GM18951 (cell line): ENCODE data around the gene MEIOB.

Source experiments
- POLR2A ChIP-seq: IDR thresholded peaks from 4 replicates; pipeline ENCODE4 v1.6.1; 2011; ENCODE audit warnings: mild to moderate bottlenecking; ENCODE audit not compliant: insufficient read length, insufficient read depth; ENCODE audit errors: extremely low read depth
- in situ Hi-C: fragments of 300-500 bp; cut with MboI; formaldehyde crosslinking; loops from one replicate; pipeline ENCODE4 v1.12.0; 2022; ENCODE audit warnings: low sequenced_read_pairs, mixed read lengths, inconsistent platforms; ENCODE audit not compliant: unreplicated experiment

Gene MEIOB

DNA sequence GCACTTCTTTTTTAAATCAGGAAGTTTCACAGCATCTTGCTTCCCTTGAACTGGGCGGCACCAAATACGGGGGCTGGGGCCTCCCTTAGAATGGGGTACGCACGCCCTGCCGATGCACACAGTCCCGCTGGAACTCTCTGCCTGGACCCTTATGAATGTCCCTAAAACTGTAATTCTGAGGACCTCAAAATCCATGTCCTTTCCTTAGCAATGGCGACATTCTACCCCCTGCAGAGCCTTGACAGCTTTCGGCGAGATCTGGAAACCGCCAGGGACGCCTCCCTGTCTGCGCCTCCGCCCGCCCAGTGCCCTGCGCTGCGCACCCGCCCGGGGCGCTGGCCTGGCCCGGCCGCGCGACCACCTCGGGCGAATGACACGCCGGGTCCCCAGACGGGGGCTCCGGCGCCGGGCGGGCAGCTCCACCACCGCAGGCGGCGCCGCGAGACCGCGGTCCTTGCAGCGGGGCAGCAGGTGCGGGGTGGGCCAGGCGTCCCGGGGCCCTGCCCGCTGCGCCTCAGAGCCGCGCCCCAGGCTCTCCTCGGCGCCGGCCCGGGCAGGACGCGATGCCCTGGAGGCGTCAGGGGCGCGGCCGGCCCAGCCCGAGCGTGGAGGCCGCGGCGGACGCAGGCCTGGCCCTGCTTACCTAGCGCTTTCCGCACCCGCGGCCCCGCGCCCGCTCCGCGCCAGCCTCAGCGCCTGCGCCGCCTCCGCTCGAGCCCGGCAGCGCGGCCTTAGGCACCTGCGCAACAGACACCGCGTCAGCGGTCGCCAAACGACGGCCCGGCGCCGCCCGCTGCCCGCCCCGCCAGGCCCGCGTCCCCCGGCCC is 45.9 kb downstream of the MEIOB start:
- in situ Hi-C loops: no loop called here
- peak; percentile 44 for TF ChIP-seq POLR2A

GRCh38 chr16:1825381-1825863 is 46.5 kb downstream of the MEIOB start:
- in situ Hi-C loops: no loop called here
- no peak for TF ChIP-seq POLR2A

DNA sequence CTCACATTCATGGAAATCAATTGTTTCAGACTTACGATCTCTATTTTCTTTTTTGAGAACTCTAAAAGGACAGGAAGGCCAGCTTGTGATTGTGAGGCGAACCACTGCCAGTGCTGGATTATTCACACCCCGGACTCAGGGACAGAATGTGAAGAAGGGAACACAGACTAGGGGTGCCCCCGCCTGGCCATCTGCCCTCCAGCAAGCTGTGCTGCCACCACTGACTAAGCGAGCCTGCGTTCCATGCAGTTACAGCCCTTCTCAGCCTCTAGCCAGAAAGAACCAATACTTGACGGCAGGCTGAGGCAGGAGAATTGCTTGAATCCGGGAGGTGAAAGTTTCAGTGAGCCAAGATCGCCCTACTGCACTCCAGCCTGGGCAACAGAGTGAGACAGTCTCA is 48.1 kb downstream of the MEIOB start:
- no peak for TF ChIP-seq POLR2A
- in situ Hi-C loops: no loop called here

DNA sequence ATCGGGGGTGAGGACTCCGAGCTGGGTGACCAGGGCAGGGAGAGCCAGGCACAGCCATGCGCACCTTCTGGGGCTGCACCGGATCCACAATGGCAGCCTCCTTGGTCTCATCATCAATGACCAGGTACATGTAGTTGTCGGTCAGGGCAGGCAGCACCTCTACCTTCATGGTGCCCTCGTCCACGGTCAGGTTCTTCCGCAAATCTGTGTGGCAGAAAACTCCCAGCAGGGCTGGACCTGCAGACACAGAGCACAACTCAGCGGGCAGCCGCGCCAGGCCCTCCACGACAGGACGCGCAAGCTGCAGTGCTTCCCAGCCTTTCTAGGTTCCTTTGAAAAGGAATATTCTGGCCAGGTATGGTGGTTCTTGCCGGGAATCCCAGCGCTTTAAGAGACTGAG is 49.2 kb downstream of the MEIOB start:
- in situ Hi-C loops: no loop called here
- TF ChIP-seq POLR2A: no peak

DNA sequence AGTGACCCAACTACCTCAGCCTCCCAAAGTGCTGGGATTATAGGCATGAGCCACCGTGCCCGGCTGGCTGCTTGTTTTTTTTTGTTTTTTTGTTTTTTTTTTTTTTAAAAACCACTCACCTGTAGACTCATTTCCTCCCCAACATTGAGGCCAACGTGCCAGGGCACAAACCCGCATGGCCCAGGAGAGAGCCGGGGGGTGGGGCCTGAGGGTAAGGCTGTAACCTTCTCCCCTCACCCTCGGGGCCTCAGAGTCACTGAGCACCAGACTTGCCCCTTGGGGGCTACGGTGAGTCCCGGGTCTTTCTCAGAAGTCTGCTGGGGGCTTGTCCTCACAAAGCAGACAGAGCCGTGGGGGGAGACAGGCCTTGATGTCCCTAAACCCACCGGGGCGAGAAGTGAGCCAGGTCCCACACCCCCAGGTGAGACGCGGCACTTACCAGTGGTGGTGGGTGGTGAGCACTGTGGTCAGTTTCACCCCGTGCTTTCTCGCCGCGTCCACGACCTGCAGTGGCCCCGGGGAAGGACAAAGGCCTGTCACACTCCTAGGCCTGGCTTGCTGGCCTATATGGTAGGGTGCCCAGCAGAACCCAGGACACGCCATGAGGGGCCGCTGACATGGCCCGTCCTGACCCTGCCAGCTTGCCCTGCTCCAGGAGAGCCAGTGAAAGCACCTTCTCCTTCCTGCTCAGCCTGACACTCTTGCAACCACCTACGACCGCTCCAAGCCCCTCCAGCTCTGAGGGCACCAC is 49.9 kb downstream of the MEIOB start:
- in situ Hi-C loops: no loop called here
- no peak for TF ChIP-seq POLR2A

DNA sequence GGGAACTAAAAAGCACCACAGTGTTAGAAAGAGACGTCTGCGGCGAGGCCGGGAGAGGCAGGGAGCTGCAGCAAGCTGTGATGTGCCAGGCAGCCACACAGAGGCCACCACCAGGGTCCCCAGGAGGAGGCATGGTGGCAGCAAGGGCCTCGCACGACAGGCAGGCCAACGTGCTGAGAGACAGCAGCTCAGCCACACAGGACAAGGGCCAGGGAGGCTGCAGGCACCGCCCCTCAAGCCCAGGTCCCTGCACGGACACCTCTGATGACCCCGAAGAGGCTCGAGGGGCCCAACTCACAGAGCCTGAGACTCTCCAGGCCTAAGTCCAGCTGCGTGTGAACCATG is 51.0 kb downstream of the MEIOB start:
- in situ Hi-C loops: no loop called here
- TF ChIP-seq POLR2A: no peak

DNA sequence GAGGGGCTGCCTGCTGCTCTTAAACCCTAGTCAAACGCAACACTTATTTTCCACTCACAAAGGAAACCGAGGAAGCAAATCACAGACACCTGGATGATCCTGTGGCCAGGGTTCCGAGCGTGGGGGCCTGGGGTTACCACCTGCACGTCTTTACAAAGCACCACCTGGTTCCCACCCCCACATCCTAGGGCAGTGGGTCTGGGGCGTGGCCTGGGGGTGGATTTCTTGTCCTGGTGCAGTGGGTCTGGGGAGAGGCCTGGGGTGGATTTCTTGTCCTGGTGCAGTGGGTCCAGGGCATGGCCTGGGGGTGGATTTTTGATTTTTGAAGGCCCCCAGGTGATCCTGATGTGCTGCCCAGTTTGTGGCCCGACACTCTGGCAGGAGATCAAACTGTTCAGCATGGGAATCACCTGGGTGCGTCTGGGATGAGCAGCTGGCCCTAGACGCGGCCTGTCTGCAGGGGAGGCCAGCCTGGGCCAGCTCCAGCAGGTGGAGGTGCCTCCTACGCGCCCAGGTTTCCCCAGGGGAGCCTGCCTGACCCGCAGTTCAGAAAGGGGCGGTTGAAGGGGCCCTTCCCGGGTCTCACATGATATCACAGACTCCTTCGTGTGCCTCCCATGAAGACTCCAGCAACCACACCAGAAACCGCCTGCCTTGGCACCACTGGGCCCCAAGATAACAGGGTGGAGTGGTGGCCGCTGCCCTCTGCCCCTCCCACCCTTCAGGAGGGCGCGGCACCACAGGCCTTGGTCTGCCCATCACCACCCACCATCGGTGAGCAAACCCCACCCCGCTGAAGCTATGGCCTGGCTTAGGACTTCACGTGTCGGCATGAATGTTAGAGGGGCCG is 51.6 kb downstream of the MEIOB start:
- in situ Hi-C loops: no loop called here
- TF ChIP-seq POLR2A: no peak

- in situ Hi-C loops: no loop called here
- TF ChIP-seq POLR2A: no peak
Measured at GRCh38 chr16:1819611-1820010, 52.4 kb downstream of the MEIOB start.

DNA sequence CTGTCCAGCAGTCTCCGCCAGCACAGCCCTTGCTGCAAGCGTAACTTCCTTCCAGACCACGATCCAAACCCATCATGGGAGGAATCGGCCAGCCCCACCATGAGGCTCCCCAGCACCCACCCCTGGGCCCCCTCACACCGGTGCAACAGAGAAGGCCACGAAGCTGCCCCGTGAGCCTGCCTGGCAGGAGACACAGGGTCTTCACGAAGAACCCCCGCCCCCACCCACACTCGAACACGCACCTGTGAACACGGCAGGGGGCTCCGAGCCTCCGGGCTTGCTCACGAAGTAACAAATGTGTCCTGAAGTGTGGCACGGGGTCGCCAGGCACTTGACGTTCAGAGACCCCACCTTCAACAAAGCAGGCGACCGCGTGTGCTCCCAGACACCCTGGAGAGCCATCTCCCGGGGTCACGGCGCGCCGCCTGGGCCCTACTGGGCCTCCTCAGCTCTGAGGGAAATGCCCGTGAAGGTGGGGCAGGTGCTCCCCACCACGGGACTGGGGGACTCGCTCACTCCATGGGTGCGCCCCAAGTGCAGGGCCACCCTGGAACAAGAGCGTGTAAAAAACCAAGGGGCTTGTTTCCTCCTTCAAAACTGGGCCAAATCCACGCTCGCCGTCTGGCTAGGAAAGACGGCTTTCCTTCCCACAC is 53.0 kb downstream of the MEIOB start:
- in situ Hi-C loops: no loop called here
- TF ChIP-seq POLR2A: no peak

DNA sequence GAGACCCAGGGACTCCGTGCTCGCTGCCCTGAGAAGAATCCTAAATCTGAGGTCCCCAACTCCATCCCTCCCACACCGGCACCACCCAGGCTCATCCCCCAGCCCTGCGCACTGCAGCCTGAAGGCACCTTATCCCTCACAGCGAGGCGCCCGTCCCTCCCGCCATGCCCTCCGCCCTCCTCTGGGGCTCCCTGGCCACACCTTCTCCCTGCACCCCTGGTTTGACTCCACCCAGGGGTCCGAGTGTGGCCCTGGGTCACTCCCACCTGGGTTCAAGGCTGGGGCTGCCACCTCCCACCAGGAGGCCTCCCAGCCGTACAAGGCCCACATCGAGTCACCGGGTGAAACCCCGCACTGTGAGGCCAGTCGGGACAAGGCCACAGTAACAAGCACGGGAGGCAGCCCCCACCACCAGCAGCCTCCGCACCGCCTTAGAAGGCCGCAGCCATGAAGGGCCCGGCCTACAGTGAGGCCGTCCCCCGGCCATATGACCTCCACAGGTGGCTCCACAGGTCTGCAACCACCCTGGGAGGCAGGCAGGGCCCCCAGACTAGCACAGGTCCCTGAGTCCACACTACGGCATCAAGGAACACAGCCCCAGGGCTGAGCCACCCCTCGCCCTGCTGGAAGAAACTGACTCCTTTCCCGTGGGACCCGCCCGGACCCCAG is 53.6 kb downstream of the MEIOB start:
- in situ Hi-C loops: no loop called here
- TF ChIP-seq POLR2A: no peak

- in situ Hi-C loops: no loop called here
- TF ChIP-seq POLR2A: no peak
Measured at GRCh38 chr16:1817716-1818115, 54.2 kb downstream of the MEIOB start.

GRCh38 chr16:1817276-1817589 is 54.7 kb downstream of the MEIOB start:
- no peak for TF ChIP-seq POLR2A
- in situ Hi-C loops: no loop called here

GRCh38 chr16:1816396-1817275 is 55.3 kb downstream of the MEIOB start:
- no peak for TF ChIP-seq POLR2A
- in situ Hi-C loops: no loop called here
